Prostate gland (tissue), 2 donors: ENCODE results near the gene KCNN2.

Experiments
- POLR2AphosphoS5 ChIP-seq: sonication (generic); formaldehyde crosslinking; IDR thresholded peaks from one replicate; pipeline ENCODE4 v1.6.1; 2017; ENCODE audit warnings: antibody characterized with exemption
- TF ChIP-seq, protein P1 (sequence below), 4 experiments: fragments of 200-600 bp in 2 of 4; fragments of 450-650 bp in 2 of 4; sonication (generic) in 2 of 4; IDR thresholded peaks; 1 replicate in 3 of 4; 2 replicates in 1 of 4; pipeline ENCODE4 v1.5.1; 2016 to 2019; ENCODE audit warnings: antibody characterized with exemption in 4 of 4, mild to moderate bottlenecking in 2 of 4, moderate library complexity in 2 of 4

- TF ChIP-seq, protein P1, sequence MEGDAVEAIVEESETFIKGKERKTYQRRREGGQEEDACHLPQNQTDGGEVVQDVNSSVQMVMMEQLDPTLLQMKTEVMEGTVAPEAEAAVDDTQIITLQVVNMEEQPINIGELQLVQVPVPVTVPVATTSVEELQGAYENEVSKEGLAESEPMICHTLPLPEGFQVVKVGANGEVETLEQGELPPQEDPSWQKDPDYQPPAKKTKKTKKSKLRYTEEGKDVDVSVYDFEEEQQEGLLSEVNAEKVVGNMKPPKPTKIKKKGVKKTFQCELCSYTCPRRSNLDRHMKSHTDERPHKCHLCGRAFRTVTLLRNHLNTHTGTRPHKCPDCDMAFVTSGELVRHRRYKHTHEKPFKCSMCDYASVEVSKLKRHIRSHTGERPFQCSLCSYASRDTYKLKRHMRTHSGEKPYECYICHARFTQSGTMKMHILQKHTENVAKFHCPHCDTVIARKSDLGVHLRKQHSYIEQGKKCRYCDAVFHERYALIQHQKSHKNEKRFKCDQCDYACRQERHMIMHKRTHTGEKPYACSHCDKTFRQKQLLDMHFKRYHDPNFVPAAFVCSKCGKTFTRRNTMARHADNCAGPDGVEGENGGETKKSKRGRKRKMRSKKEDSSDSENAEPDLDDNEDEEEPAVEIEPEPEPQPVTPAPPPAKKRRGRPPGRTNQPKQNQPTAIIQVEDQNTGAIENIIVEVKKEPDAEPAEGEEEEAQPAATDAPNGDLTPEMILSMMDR (IDR thresholded peaks at IDR 0.05) = no peak
- no peak for TF ChIP-seq POLR2AphosphoS5
These were observed 1.3 kb downstream of the KCNN2 start for GRCh38 chr5:114362977-114363761.
